Tibial artery (tissue), 4 donors: ENCODE measurements around the gene ATXN10.

Source experiments
- DNase-seq, 2 donors: peaks; one replicate each; pipeline ENCODE4 v3.0.0-alpha.2; 2019
- H3K27ac ChIP-seq, 2 donors: fragments of 200-600 bp; sonication (generic) in 1 of 2; 1 replicate in 1 of 2; 2 replicates in 1 of 2; pipeline ENCODE4 v1.5.1; 2018 to 2019; ENCODE audit warnings: mild to moderate bottlenecking in 1 of 2
- H3K27me3 ChIP-seq, 2 donors: fragments of 200-600 bp; sonication (generic) in 1 of 2; one replicate each; pipeline versions ENCODE4 v1.5.1 to v1.6.0; 2016 to 2019
- H3K36me3 ChIP-seq, 3 donors: fragments of 200-600 bp; sonication (generic) in 2 of 3; one replicate each; pipeline ENCODE4 v1.5.1; 2016 to 2019; ENCODE audit warnings: mild to moderate bottlenecking in 2 of 3
- H3K4me1 ChIP-seq, 4 donors: fragments of 200-600 bp; sonication (generic) in 2 of 4; 1 replicate in 3 of 4; 2 replicates in 1 of 4; pipeline ENCODE4 v1.5.1; 2016 to 2019
- H3K4me3 ChIP-seq, 2 donors: fragments of 200-600 bp; sonication (generic) in 1 of 2; 1 replicate in 1 of 2; 2 replicates in 1 of 2; pipeline ENCODE4 v1.5.1; 2018 to 2019; ENCODE audit warnings: mild to moderate bottlenecking in 2 of 2
- H3K9me3 ChIP-seq, 3 donors: fragments of 200-600 bp; sonication (generic) in 1 of 3; one replicate each; pipeline ENCODE4 v1.5.1; 2016 to 2019
- intact Hi-C: fragments of 100-400 bp; cut with DNase I; formaldehyde crosslinking; loops from one replicate; pipeline ENCODE4 v1.15.0; 2023; ENCODE audit warnings: low total_unique reads
- TF ChIP-seq, protein P1 (sequence below), 2 experiments: fragments of 200-600 bp in 1 of 2; fragments of 450-650 bp in 1 of 2; IDR thresholded peaks; one replicate each; pipeline ENCODE4 v1.5.1; 2017 to 2019; ENCODE audit warnings: antibody characterized with exemption in 2 of 2, mild to moderate bottlenecking in 1 of 2, moderate library complexity in 1 of 2

Gene ATXN10

GRCh38 chr22:45881524-45881875, 209.9 kb downstream of the ATXN10 start:
- no peak overlapping the region for H3K4me3 ChIP-seq

DNA sequence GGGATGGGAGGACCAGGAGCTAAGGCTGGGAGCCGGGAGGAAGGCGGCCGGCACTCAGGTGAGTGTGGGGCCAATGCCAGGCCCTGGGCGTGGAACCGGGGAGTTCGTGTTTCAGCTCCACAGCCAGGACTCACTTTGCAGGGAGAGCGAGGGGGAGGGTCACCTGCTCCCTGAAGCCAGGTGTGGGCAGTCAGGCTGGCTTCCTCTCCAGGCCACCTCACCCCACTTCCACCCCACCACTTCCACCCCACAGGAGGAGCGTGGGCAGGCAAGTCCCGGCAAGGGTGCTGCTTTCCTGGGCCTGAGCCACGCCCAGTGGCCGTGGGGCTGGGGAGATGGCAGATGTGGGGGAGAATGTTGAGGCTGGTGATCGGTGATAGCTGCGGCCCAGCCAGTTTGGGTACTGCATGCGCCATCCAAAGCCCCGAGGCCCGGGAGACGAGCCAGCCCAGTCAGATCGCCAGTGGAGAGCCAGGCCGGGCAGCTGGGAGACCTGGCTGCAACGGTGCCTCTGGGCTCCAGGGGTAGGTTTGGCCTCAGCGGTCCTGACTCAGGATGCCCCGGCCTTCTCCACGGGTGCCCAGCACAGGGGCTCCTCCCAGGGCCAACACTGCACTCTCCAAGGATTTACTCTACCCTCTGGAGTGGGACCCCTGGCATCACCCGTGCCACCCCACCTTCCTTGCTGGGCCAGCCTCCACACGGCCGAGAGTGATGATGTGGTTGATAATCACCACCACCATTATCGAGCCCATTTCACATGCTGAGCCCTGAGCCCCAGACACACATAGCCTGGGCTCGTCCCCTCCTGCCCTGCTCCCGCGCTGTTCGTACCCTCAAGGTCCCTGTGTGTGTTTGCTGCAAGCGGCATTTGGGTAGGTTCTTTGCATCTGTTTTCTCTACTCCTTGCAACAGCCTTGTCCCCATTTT, 211.5 kb downstream of the ATXN10 start:
- Histone ChIP-seq H3K4me1 (peaks cover 0 to 16% (median 10%) of the 10 kb centered on the region in 4 donors), H3K9me3 (no peaks in the 10 kb centered on the region), H3K4me3 (no peak overlapping the region), H3K27ac (no peak overlapping the region), H3K27me3 (peaks cover 0 to 93% of the 10 kb centered on the region in 2 donors), H3K36me3 (no peaks in the 10 kb centered on the region)
- peak in 1 of 2 donors; percentile 60 for DNase-seq
- TF ChIP-seq, protein P1, sequence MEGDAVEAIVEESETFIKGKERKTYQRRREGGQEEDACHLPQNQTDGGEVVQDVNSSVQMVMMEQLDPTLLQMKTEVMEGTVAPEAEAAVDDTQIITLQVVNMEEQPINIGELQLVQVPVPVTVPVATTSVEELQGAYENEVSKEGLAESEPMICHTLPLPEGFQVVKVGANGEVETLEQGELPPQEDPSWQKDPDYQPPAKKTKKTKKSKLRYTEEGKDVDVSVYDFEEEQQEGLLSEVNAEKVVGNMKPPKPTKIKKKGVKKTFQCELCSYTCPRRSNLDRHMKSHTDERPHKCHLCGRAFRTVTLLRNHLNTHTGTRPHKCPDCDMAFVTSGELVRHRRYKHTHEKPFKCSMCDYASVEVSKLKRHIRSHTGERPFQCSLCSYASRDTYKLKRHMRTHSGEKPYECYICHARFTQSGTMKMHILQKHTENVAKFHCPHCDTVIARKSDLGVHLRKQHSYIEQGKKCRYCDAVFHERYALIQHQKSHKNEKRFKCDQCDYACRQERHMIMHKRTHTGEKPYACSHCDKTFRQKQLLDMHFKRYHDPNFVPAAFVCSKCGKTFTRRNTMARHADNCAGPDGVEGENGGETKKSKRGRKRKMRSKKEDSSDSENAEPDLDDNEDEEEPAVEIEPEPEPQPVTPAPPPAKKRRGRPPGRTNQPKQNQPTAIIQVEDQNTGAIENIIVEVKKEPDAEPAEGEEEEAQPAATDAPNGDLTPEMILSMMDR (IDR thresholded peaks at IDR 0.05) = no peak
- intact Hi-C loops = no loop called here

More at GRCh38 chr22:45881524-45881875, 209.9 kb downstream of the ATXN10 start:
- Histone ChIP-seq H3K4me1 (peaks cover 0 to 16% (median 10%) of the 10 kb centered on the region in 4 donors), H3K36me3 (no peaks in the 10 kb centered on the region), H3K27ac (no peak overlapping the region), H3K9me3 (no peaks in the 10 kb centered on the region), H3K27me3 (peaks cover 0 to 97% of the 10 kb centered on the region in 2 donors)
- no peak for DNase-seq
- intact Hi-C loops = no loop called here
- TF ChIP-seq, protein P1 (IDR thresholded peaks at IDR 0.05) = no peak

- TF ChIP-seq, protein P1 (IDR thresholded peaks at IDR 0.05) = no peak
- Histone ChIP-seq H3K4me3 (no peak overlapping the region), H3K36me3 (no peaks in the 10 kb centered on the region), H3K4me1 (peaks cover 0 to 16% (median 10%) of the 10 kb centered on the region in 4 donors), H3K27ac (no peak overlapping the region), H3K27me3 (peaks cover 0 to 93% of the 10 kb centered on the region in 2 donors), H3K9me3 (no peaks in the 10 kb centered on the region)
- intact Hi-C loops = no loop called here
- peak in 1 of 2 donors; percentile 41 for DNase-seq
These were observed 212.2 kb downstream of the ATXN10 start for GRCh38 chr22:45883811-45884170.

GRCh38 chr22:45884201-45885062, 212.8 kb downstream of the ATXN10 start:
- intact Hi-C loops = no loop called here

More at GRCh38 chr22:45884201-45885062, 212.8 kb downstream of the ATXN10 start:
- peaks cover 0 to 16% (median 10%) of the 10 kb centered on the region in 4 donors for H3K4me1 ChIP-seq
- TF ChIP-seq, protein P1 (IDR thresholded peaks at IDR 0.05) = no peak
- H3K4me3 ChIP-seq = no peak overlapping the region
- DNase-seq = peak in 1 of 2 donors; percentile 60
- no peak overlapping the region for H3K27ac ChIP-seq
- H3K36me3 ChIP-seq = no peaks in the 10 kb centered on the region
- peaks cover 0 to 95% of the 10 kb centered on the region in 2 donors for H3K27me3 ChIP-seq
- H3K9me3 ChIP-seq = no peaks in the 10 kb centered on the region
